Dermis lymphatic vessel endothelial cell (primary cell): ENCODE measurements around the gene TMSB4X. TPM values are rescaled to one million over a fixed set of nuclear protein-coding genes. Genes with fewer than 3 reads are reported as not detected.

Source experiments
- total RNA-seq: library from RNA; depleted of rRNA; stranded (reverse); fragments of >200 nt; gene quantifications from 2 replicates; pipeline ENCODE4 v1.2.1, GENCODE V29; 2014

The TMSB4X gene
- total RNA-seq: 15,974 and 26,410 TPM in 2 replicates

GRCh38 chrX:12974796-12975669 is at the start of gene TMSB4X:
Gene TMSB4X (plus strand): TSS chrX:12975110.

Other genes with a start within 250 kb of the TMSB4X start
- gene PRPS2, start 183.7 kb upstream of the TMSB4X start, total RNA-seq: 10.3 and 18.0 TPM in 2 replicates
- not detected in 2 replicates for gene TLR7, start 108.0 kb upstream of the TMSB4X start, total RNA-seq
- gene TLR8, start 68.5 kb upstream of the TMSB4X start, total RNA-seq: not detected in 2 replicates
- not detected in 2 replicates for gene FAM9C, start 69.5 kb downstream of the TMSB4X start, total RNA-seq